Panc1 (cell line): ENCODE results near the gene ZNRF3. TPM values are rescaled to one million over a fixed set of nuclear protein-coding genes. Genes with fewer than 3 reads are reported as not detected.

ENCODE experiments used
- ATAC-seq: fragments of 200-7000 bp; cut with Tn5 transposase; 2 replicates; pipeline ENCODE4 v1.9.1; 2020; ENCODE audit warnings: mild to moderate bottlenecking, moderate library complexity
- BruUV-seq: library from RNA; stranded (reverse); fragments of 400-500 nt; replicated peaks from 2 replicates; lab custom pipeline; 2021; lab: Mats Ljungman, UMichigan
- CTCF ChIA-PET: fragments of 300-600 bp; sonication (Branson Sonifier 250); formaldehyde crosslinking; loops from one replicate; lab custom pipeline; 2022; ENCODE audit warnings: antibody characterized with exemption; lab: Charles Lee
- POLR2A ChIA-PET: fragments of 300-600 bp; sonication (Branson Sonifier 250); formaldehyde crosslinking; loops from one replicate; lab custom pipeline; 2022; ENCODE audit warnings: antibody characterized with exemption; lab: Charles Lee
- DNase-seq: peaks from one replicate; pipeline ENCODE4 v3.0.0-alpha.2; 2010; ENCODE audit warnings: low read depth, low spot score
- H3K27ac ChIP-seq: 2 replicates; pipeline ENCODE4 v1.5.1; 2011; ENCODE audit warnings: mild to moderate bottlenecking, low read length, inconsistent platforms
- H3K27me3 ChIP-seq: fragments of 200-500 bp; sonication (Bioruptor generic); 2 replicates; pipeline ENCODE4 v1.6.0; 2014; ENCODE audit warnings: low read length, inconsistent platforms; ENCODE audit not compliant: control insufficient read depth, insufficient read depth
- H3K36me3 ChIP-seq: fragments of 200-500 bp; sonication (Bioruptor generic); 2 replicates; pipeline ENCODE4 v1.5.1; 2014; ENCODE audit warnings: inconsistent platforms, mild to moderate bottlenecking, low read length, moderate library complexity; ENCODE audit not compliant: control insufficient read depth, insufficient read depth
- H3K4me1 ChIP-seq: 2 replicates; pipeline ENCODE4 v1.5.1; 2011; ENCODE audit warnings: inconsistent platforms, mild to moderate bottlenecking, low read length, moderate library complexity; ENCODE audit not compliant: control insufficient read depth, insufficient read depth
- H3K4me3 ChIP-seq, 2 experiments: 2 replicates each; pipeline ENCODE4 v1.5.1; 2011 to 2012; ENCODE audit warnings: low read depth in 2 of 2, low read length in 2 of 2, mild to moderate bottlenecking in 2 of 2, inconsistent platforms in 1 of 2, moderate library complexity in 1 of 2
- H3K9me3 ChIP-seq: fragments of 200-500 bp; sonication (Bioruptor generic); 2 replicates; pipeline ENCODE4 v1.5.1; 2014; ENCODE audit warnings: low read depth, mild to moderate bottlenecking, inconsistent platforms, low read length, moderate library complexity; ENCODE audit not compliant: control insufficient read depth, insufficient read depth
- POLR2AphosphoS5 ChIP-seq: IDR thresholded peaks from 2 replicates; pipeline ENCODE4 v1.6.1; 2012; ENCODE audit warnings: mild to moderate bottlenecking, low read depth, low read length, moderate library complexity
- SIN3A ChIP-seq: IDR thresholded peaks from 2 replicates; pipeline ENCODE4 v1.6.1; 2012; ENCODE audit warnings: low read depth, mild to moderate bottlenecking, low read length, moderate library complexity, borderline replicate concordance; ENCODE audit not compliant: insufficient read depth
- TCF7L2 ChIP-seq: IDR thresholded peaks from 2 replicates; pipeline ENCODE4 v1.6.1; 2011; ENCODE audit warnings: mild to moderate bottlenecking, low read depth, low read length, inconsistent platforms
- in situ Hi-C: cut with HindIII; loops from 2 replicates; pipeline ENCODE4 v1.10.0; 2016; ENCODE audit warnings: low sequenced_read_pairs, low pct_unique_long_range_greater_than_20kb
- intact Hi-C: fragments of 100-400 bp; cut with micrococcal nuclease; formaldehyde crosslinking; loops from one replicate; pipeline ENCODE4 v1.10.0; 2022; ENCODE audit not compliant: unreplicated experiment
- total RNA-seq: library from RNA; stranded (reverse); gene quantifications from one replicate; pipeline ENCODE4 v1.2.1, GENCODE V29; 2021; ENCODE audit not compliant: unreplicated experiment
- TF ChIP-seq, protein P1 (sequence below): fragments of 450-650 bp; IDR thresholded peaks from 2 replicates; pipeline ENCODE4 v1.5.1; 2017; ENCODE audit warnings: mild to moderate bottlenecking
- TF ChIP-seq, protein P2 (sequence below), 2 experiments: IDR thresholded peaks; 2 replicates each; pipeline ENCODE4 v1.6.1; 2011 to 2012; ENCODE audit warnings: low read depth in 2 of 2, control low read depth in 1 of 2, low read length in 1 of 2, mild to moderate bottlenecking in 1 of 2, moderate library complexity in 1 of 2; ENCODE audit not compliant: insufficient read depth in 1 of 2

The ZNRF3 gene
- total RNA-seq, 1 experiment from 2014 or later = 7.3 TPM

DNA sequence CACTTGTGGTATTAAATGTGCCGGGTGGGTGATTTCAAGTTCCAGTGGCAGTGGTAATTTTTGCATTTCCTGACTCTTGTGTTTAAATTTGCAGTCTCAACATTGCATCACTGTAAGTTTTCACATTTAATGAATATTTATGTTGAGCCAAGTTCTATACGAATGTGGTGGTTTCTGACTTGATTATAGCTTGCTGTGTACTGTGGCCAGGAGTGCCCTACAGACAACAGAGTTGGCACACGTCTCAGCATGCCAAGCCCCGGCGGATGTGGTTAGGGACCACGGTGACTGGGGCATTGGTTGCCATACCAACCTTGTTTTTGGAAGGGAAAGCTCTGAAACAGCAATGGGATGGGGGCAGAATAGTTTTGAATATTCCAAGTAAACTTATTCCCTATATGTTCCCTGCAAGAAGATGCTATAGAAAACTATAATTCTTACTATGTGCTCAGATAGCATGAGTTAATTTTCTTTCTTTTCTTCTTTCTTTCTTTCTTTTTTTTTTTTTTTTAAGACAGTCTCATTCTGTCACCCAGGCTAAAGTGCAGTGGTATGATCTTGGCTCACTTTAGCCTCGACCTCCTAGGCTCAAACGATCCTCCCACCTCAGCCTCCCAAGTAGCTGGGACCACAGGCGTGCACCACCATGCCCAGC is 16.0 kb downstream of the ZNRF3 start:
- no peaks in the 10 kb centered on the region for H3K36me3 ChIP-seq
- no peak overlapping the region for H3K4me3 ChIP-seq
- DNase-seq (no peak), ATAC-seq (no peak)
- ChIA-PET POLR2A (no interaction called here), CTCF (no interaction called here)
- in situ Hi-C loops = no loop called here
- TF ChIP-seq TCF7L2 (no peak), POLR2AphosphoS5 (no peak), SIN3A (no peak)
- TF ChIP-seq, protein P1, sequence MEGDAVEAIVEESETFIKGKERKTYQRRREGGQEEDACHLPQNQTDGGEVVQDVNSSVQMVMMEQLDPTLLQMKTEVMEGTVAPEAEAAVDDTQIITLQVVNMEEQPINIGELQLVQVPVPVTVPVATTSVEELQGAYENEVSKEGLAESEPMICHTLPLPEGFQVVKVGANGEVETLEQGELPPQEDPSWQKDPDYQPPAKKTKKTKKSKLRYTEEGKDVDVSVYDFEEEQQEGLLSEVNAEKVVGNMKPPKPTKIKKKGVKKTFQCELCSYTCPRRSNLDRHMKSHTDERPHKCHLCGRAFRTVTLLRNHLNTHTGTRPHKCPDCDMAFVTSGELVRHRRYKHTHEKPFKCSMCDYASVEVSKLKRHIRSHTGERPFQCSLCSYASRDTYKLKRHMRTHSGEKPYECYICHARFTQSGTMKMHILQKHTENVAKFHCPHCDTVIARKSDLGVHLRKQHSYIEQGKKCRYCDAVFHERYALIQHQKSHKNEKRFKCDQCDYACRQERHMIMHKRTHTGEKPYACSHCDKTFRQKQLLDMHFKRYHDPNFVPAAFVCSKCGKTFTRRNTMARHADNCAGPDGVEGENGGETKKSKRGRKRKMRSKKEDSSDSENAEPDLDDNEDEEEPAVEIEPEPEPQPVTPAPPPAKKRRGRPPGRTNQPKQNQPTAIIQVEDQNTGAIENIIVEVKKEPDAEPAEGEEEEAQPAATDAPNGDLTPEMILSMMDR = no peak
- TF ChIP-seq, protein P2, sequence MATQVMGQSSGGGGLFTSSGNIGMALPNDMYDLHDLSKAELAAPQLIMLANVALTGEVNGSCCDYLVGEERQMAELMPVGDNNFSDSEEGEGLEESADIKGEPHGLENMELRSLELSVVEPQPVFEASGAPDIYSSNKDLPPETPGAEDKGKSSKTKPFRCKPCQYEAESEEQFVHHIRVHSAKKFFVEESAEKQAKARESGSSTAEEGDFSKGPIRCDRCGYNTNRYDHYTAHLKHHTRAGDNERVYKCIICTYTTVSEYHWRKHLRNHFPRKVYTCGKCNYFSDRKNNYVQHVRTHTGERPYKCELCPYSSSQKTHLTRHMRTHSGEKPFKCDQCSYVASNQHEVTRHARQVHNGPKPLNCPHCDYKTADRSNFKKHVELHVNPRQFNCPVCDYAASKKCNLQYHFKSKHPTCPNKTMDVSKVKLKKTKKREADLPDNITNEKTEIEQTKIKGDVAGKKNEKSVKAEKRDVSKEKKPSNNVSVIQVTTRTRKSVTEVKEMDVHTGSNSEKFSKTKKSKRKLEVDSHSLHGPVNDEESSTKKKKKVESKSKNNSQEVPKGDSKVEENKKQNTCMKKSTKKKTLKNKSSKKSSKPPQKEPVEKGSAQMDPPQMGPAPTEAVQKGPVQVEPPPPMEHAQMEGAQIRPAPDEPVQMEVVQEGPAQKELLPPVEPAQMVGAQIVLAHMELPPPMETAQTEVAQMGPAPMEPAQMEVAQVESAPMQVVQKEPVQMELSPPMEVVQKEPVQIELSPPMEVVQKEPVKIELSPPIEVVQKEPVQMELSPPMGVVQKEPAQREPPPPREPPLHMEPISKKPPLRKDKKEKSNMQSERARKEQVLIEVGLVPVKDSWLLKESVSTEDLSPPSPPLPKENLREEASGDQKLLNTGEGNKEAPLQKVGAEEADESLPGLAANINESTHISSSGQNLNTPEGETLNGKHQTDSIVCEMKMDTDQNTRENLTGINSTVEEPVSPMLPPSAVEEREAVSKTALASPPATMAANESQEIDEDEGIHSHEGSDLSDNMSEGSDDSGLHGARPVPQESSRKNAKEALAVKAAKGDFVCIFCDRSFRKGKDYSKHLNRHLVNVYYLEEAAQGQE (IDR thresholded peaks at IDR 0.05; ENCODE audit: insufficient read depth in 1 of 2, low read depth in 2 of 2, low read length in 1 of 2) = no peak
- peaks cover 3% of the 10 kb centered on the region; the same call in 1 of the 2 replicates for H3K4me1 ChIP-seq
- H3K27me3 ChIP-seq = no peaks in the 10 kb centered on the region
- no peaks in the 10 kb centered on the region for H3K9me3 ChIP-seq
- intact Hi-C loops = no loop called here
- H3K27ac ChIP-seq = no peak overlapping the region
- BruUV-seq = no TSS peak

DNA sequence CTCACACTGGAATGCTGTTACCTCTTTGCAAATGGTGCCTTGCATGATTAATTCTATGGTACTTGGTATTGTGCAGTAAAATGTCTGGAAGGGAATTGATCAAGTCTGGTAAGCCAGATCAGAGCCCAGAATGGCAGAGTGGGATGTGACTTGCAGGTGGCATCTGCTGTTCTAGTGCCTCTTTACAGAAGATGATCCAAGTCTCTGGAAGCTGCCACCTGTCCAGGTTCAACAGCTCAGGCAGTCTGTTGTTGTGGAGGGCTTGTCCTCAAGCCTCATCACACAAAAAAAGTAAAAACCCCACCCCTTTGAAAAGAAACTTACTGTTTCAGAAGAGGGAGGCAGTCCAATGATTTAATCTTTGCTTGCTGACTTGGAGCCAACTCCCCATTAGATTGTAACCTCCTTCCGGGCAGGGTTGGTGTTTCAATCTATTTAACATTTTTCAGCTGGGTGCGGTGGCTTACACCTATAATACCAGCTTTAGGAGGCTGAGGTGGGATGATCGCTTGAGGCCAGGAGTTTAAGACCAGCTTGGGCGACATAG is 17.1 kb downstream of the ZNRF3 start:
- no peak overlapping the region for H3K4me3 ChIP-seq
- intact Hi-C loops = no loop called here
- DNase-seq (no peak), ATAC-seq (no peak)
- CTCF ChIA-PET = no interaction called here
- TF ChIP-seq SIN3A = no peak
- TF ChIP-seq, protein P2 (IDR thresholded peaks at IDR 0.05; ENCODE audit: insufficient read depth in 1 of 2, low read depth in 2 of 2, low read length in 1 of 2) = no peak
- TF ChIP-seq POLR2AphosphoS5 = no peak
- no peak for TF ChIP-seq TCF7L2
- TF ChIP-seq, protein P1 = no peak
- no peaks in the 10 kb centered on the region for H3K9me3 ChIP-seq
- POLR2A ChIA-PET = no interaction called here
- H3K4me1 ChIP-seq = peaks cover 6% of the 10 kb centered on the region; the same call in 1 of the 2 replicates
- no peak overlapping the region for H3K27ac ChIP-seq
- no peaks in the 10 kb centered on the region for H3K36me3 ChIP-seq
- in situ Hi-C loops = no loop called here
- no peaks in the 10 kb centered on the region for H3K27me3 ChIP-seq
- BruUV-seq = no TSS peak
